Endodermal cell (in vitro differentiated cells): ENCODE measurements around the gene IRX5. TPM values are rescaled to one million over a fixed set of nuclear protein-coding genes. Genes with fewer than 3 reads are reported as not detected.

ENCODE experiments used
- DNase-seq: peaks from one replicate; pipeline ENCODE4 v3.0.0-alpha.2; 2017
- H3K27ac ChIP-seq: 2 replicates; pipeline ENCODE4 v1.5.1; 2013; ENCODE audit warnings: mild to moderate bottlenecking, low read depth, low read length, moderate library complexity
- H3K27me3 ChIP-seq: 2 replicates; pipeline ENCODE4 v1.6.1; 2013; ENCODE audit warnings: mild to moderate bottlenecking, low read length, moderate library complexity; ENCODE audit not compliant: insufficient read depth, control insufficient read depth, poor library complexity, severe bottlenecking
- H3K36me3 ChIP-seq: 2 replicates; pipeline ENCODE4 v1.7.0; 2013; ENCODE audit warnings: mild to moderate bottlenecking, low read length, moderate library complexity; ENCODE audit not compliant: control insufficient read depth, insufficient read depth
- H3K4me1 ChIP-seq: one replicate; pipeline ENCODE4 v1.7.0; 2013; ENCODE audit warnings: low read length; ENCODE audit not compliant: control insufficient read depth, insufficient read depth
- H3K4me3 ChIP-seq: 2 replicates; pipeline ENCODE4 v1.5.1; 2013; ENCODE audit warnings: mild to moderate bottlenecking, low read length, moderate library complexity
- H3K9ac ChIP-seq: 2 replicates; pipeline ENCODE4 v1.6.1; 2013; ENCODE audit warnings: mild to moderate bottlenecking, low read length, moderate library complexity; ENCODE audit not compliant: poor library complexity, severe bottlenecking; ENCODE audit errors: extremely low read depth
- H3K9me3 ChIP-seq: 2 replicates; pipeline ENCODE4 v1.6.1; 2013; ENCODE audit warnings: mild to moderate bottlenecking, low read length, moderate library complexity; ENCODE audit not compliant: control insufficient read depth
- H3K27ac Mint-ChIP-seq: 2 replicates; pipeline ENCODE4 v1.8.0; 2020; ENCODE audit warnings: mixed read lengths
- H3K27me3 Mint-ChIP-seq: 2 replicates; pipeline ENCODE4 v1.8.0; 2021; ENCODE audit warnings: mild to moderate bottlenecking, mixed read lengths; ENCODE audit not compliant: insufficient read depth
- H3K36me3 Mint-ChIP-seq: 2 replicates; pipeline ENCODE4 v1.8.0; 2020; ENCODE audit warnings: low read depth, mixed read lengths
- H3K4me1 Mint-ChIP-seq: 2 replicates; pipeline ENCODE4 v1.8.0; 2020; ENCODE audit warnings: mixed read lengths
- H3K4me3 Mint-ChIP-seq: 2 replicates; pipeline ENCODE4 v1.8.0; 2020; ENCODE audit warnings: mild to moderate bottlenecking, moderate library complexity, mixed read lengths
- H3K9me3 Mint-ChIP-seq: 2 replicates; pipeline ENCODE4 v1.8.0; 2020; ENCODE audit warnings: mild to moderate bottlenecking, mixed read lengths
- CTCF ChIP-seq: fragments of 200-600 bp; sonication (generic); conservative IDR thresholded peaks from 2 replicates; pipeline ENCODE4 v1.5.0; 2021; ENCODE audit warnings: antibody characterized with exemption, mild to moderate bottlenecking
- WGBS, 2 experiments: methylation state at CpG; one replicate each; pipeline versions ENCODE4 v1.1.5 to v1.1.7; 2013; ENCODE audit warnings: missing lambda C conversion rate in 2 of 2, mixed read lengths in 1 of 2; ENCODE audit not compliant: insufficient coverage in 1 of 2, insufficient read length in 1 of 2; 5-methylcytosine and 5-hydroxymethylcytosine counted together
- total RNA-seq, 2 donors: library from RNA; stranded (reverse); fragmentation: NEBNext Ultra II Directional in 1 of 2; extraction: Animal tissue kit (Norgen Biotek cat#: 25700) in 1 of 2; gene quantifications; 2 replicates in 1 of 2; 3 replicates in 1 of 2; pipeline ENCODE4 v1.2.1, GENCODE V29; 2021

The IRX5 gene
- total RNA-seq, 2 donors from 2014 or later, result 1.6 to 2.6 TPM

DNA sequence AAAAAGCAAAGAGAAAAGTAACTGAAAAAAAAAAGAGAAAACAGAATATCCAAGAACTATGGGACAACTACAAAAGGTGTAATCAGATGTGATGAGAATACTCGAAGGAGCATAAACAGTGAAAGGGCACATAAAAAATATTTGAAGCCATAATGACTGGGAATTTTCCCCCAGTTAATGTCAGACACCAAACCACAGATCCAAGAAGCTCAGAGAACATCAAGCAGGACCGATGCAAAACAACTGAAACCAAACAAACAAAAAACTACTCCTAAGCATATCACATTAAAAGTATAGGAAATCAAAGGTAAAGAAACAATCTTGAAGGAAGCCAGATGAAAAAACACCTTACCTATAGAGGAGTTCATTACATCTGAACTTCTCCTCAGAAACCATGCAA lies 27.6 kb upstream of the IRX5 start:
- no peak for DNase-seq
- Mint-ChIP-seq H3K27ac (no peak overlapping the region), H3K36me3 (no peaks in the 10 kb centered on the region), H3K4me3 (no peak overlapping the region), H3K9me3 (no peaks in the 10 kb centered on the region), H3K4me1 (no peaks in the 10 kb centered on the region), H3K27me3 (no peaks in the 10 kb centered on the region)
- no peaks in the 10 kb centered on the region for H3K36me3 ChIP-seq
- no peaks in the 10 kb centered on the region for H3K27me3 ChIP-seq
- no peak overlapping the region for H3K4me3 ChIP-seq
- no peaks in the 10 kb centered on the region for H3K9me3 ChIP-seq
- no peak overlapping the region for H3K27ac ChIP-seq
- no peak overlapping the region for H3K9ac ChIP-seq
- H3K4me1 ChIP-seq, result no peaks in the 10 kb centered on the region
- WGBS, 2 experiments, result 75 to 100% methylated on average over 1 to 2 of the region's 2 CpGs
- TF ChIP-seq CTCF, result no peak

DNA sequence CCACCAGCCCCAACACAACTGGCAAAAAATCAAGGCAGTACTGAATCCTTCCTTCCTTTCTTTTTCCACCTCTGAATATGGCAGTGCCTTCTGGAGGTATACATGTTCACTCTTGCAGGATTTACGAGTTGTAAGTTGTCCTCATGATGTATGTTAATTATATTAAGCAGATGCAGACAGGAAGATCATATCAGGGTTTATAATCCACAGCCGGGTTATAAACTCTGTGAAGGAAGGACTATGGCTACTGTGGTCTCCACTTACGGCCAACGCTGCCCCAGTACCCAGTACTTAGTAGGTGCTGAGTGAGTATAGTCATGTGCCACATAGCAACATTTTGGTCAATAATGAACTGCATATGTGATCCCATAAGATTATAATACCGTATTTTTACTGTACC lies 19.6 kb upstream of the IRX5 start:
- Histone ChIP-seq H3K4me1 (no peaks in the 10 kb centered on the region), H3K9ac (no peak overlapping the region), H3K9me3 (no peaks in the 10 kb centered on the region), H3K27ac (no peak overlapping the region), H3K36me3 (peaks cover 19% of the 10 kb centered on the region), H3K4me3 (no peak overlapping the region), H3K27me3 (no peaks in the 10 kb centered on the region)
- Mint-ChIP-seq H3K4me3 (no peak overlapping the region), H3K27me3 (no peaks in the 10 kb centered on the region), H3K9me3 (no peaks in the 10 kb centered on the region), H3K4me1 (no peaks in the 10 kb centered on the region), H3K27ac (no peak overlapping the region), H3K36me3 (peaks cover 7% of the 10 kb centered on the region)
- 94 to 95% methylated on average over 3 to 5 of the region's 5 CpGs for WGBS, 2 experiments
- DNase-seq, result no peak
- TF ChIP-seq CTCF, result no peak

DNA sequence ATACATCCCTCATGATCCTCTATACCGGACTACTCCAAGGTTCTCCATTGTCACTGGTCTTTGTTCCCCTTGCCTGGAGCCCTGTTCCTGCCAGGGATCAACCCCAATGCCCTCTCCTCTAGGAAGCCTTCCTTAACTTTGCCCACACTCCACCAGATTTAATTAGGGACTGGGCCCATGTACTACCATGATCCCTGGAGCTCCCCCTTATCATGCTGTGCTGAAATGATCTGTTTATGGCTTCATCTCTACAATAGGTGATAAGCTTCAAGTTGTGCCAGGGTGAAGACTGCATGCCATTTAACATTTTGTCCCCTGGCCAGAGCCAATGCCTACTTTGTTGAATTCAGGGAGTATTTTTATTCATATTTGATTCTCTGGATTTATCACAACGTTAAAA lies 17.9 kb upstream of the IRX5 start:
- no peaks in the 10 kb centered on the region for H3K9me3 Mint-ChIP-seq
- no peaks in the 10 kb centered on the region for H3K9me3 ChIP-seq

More for the DNA sequence above, 17.9 kb upstream of the IRX5 start:
- 89 to 100% methylated on average over 1 to 2 of the region's 2 CpGs for WGBS, 2 experiments
- Histone ChIP-seq H3K36me3 (peaks cover 34% of the 10 kb centered on the region), H3K9ac (no peak overlapping the region), H3K27me3 (no peaks in the 10 kb centered on the region), H3K27ac (no peak overlapping the region), H3K4me3 (no peak overlapping the region), H3K4me1 (no peaks in the 10 kb centered on the region)
- Mint-ChIP-seq H3K27ac (no peak overlapping the region), H3K36me3 (peaks cover 14% of the 10 kb centered on the region), H3K4me1 (no peaks in the 10 kb centered on the region), H3K4me3 (no peak overlapping the region), H3K27me3 (no peaks in the 10 kb centered on the region)
- no peak for DNase-seq
- no peak for TF ChIP-seq CTCF
